ENCODE data around the gene PITPNM1.
"Not testable (repeated sequence)": the region's sequence is repeated elsewhere in the genome, so short reads cannot be mapped to it uniquely, and the experiment has no call there.

Gene PITPNM1

GRCh38 chr11:67466367-67466766 lies 38.8 kb downstream of the PITPNM1 start:
- H3K9me3 ChIP-seq (ENCODE audit: insufficient read depth, low read length) = no peaks in the 10 kb centered on the region
- H2AFZ ChIP-seq (ENCODE audit: low read depth, low read length, severe bottlenecking) = no peak overlapping the region
- H4K20me1 ChIP-seq (ENCODE audit: low read depth, low read length) = no peaks in the 10 kb centered on the region
- no peaks in the 10 kb centered on the region for H3K27me3 ChIP-seq (ENCODE audit: low read length)
- H3K27ac ChIP-seq (ENCODE audit: low read depth, low read length) = peak overlapping the region; percentile 94
- peaks cover 20% of the 10 kb centered on the region for H3K79me2 ChIP-seq (ENCODE audit: insufficient read depth, low read length)
- H3K4me2 ChIP-seq (ENCODE audit: low read depth, low read length, poor library complexity, severe bottlenecking) = peak overlapping the region; percentile 89
- TF ChIP-seq CTCF (IDR thresholded peaks at IDR 0.05; ENCODE audit: insufficient read depth, low read length, poor library complexity, severe bottlenecking) = no peak
- no peak for TF ChIP-seq EZH2phosphoT487 (conservative IDR thresholded peaks at IDR 0.05; ENCODE audit: low read length)
- H3K9ac ChIP-seq (ENCODE audit: low read length) = peak overlapping the region; percentile 96
- H3F3A ChIP-seq (ENCODE audit: insufficient read depth) = peaks cover 44% of the 10 kb centered on the region
- H3K9me2 ChIP-seq (replicated peaks; ENCODE audit: insufficient read depth, low read length) = no peaks in the 10 kb centered on the region
- H3K36me3 ChIP-seq (ENCODE audit: low read length) = no peaks in the 10 kb centered on the region
- peak overlapping the region; percentile 86 for H3K4me3 ChIP-seq (ENCODE audit: insufficient read depth, low read length, poor library complexity, severe bottlenecking)

- H2AFZ ChIP-seq (ENCODE audit: low read depth, low read length, severe bottlenecking); H4K20me1 ChIP-seq (ENCODE audit: low read depth, low read length); H3K36me3 ChIP-seq (ENCODE audit: low read length); H3K9me3 ChIP-seq (ENCODE audit: insufficient read depth, low read length); H3K27me3 ChIP-seq (ENCODE audit: low read length); H3K9me2 ChIP-seq (replicated peaks; ENCODE audit: insufficient read depth, low read length): not testable (repeated sequence)
- Histone ChIP-seq H3K27ac (ENCODE audit: low read depth, low read length) (peak overlapping the region; percentile 94), H3K9ac (ENCODE audit: low read length) (peak overlapping the region; percentile 99), H3K4me2 (ENCODE audit: low read depth, low read length, poor library complexity, severe bottlenecking) (peak overlapping the region; percentile 89), H3K4me3 (ENCODE audit: insufficient read depth, low read length, poor library complexity, severe bottlenecking) (peak overlapping the region; percentile 63), H3F3A (ENCODE audit: insufficient read depth) (peaks cover 52% of the 10 kb centered on the region), H3K79me2 (ENCODE audit: insufficient read depth, low read length) (peaks cover 20% of the 10 kb centered on the region)
Observed at GRCh38 chr11:67465530-67465929, 39.6 kb downstream of the PITPNM1 start.

- peak overlapping the region; percentile 89 for H3K4me2 ChIP-seq (ENCODE audit: low read depth, low read length, poor library complexity, severe bottlenecking)
- peak overlapping the region; percentile 63 for H3K4me3 ChIP-seq (ENCODE audit: insufficient read depth, low read length, poor library complexity, severe bottlenecking)
- H3K9me3 ChIP-seq (ENCODE audit: insufficient read depth, low read length) = no peaks in the 10 kb centered on the region
- TF ChIP-seq EZH2phosphoT487 (conservative IDR thresholded peaks at IDR 0.05; ENCODE audit: low read length) (no peak), CTCF (IDR thresholded peaks at IDR 0.05; ENCODE audit: insufficient read depth, low read length, poor library complexity, severe bottlenecking) (no peak)
- no peak overlapping the region for H2AFZ ChIP-seq (ENCODE audit: low read depth, low read length, severe bottlenecking)
- H3K9me2 ChIP-seq (replicated peaks; ENCODE audit: insufficient read depth, low read length) = no peaks in the 10 kb centered on the region
- H3K9ac ChIP-seq (ENCODE audit: low read length) = peak overlapping the region; percentile 99
- peaks cover 56% of the 10 kb centered on the region for H3F3A ChIP-seq (ENCODE audit: insufficient read depth)
- H3K27me3 ChIP-seq (ENCODE audit: low read length) = no peaks in the 10 kb centered on the region
- H3K79me2 ChIP-seq (ENCODE audit: insufficient read depth, low read length) = peaks cover 20% of the 10 kb centered on the region
- peak overlapping the region; percentile 94 for H3K27ac ChIP-seq (ENCODE audit: low read depth, low read length)
- no peaks in the 10 kb centered on the region for H3K36me3 ChIP-seq (ENCODE audit: low read length)
- H4K20me1 ChIP-seq (ENCODE audit: low read depth, low read length) = no peaks in the 10 kb centered on the region
Observed at GRCh38 chr11:67465189-67465510, 40.0 kb downstream of the PITPNM1 start.

- Histone ChIP-seq H3F3A (ENCODE audit: insufficient read depth) (peaks cover 61% of the 10 kb centered on the region), H3K79me2 (ENCODE audit: insufficient read depth, low read length) (peaks cover 20% of the 10 kb centered on the region), H3K27me3 (ENCODE audit: low read length) (no peaks in the 10 kb centered on the region), H3K27ac (ENCODE audit: low read depth, low read length) (peak overlapping the region; percentile 94), H3K36me3 (ENCODE audit: low read length) (no peaks in the 10 kb centered on the region), H3K9me2 (replicated peaks; ENCODE audit: insufficient read depth, low read length) (no peaks in the 10 kb centered on the region), H2AFZ (ENCODE audit: low read depth, low read length, severe bottlenecking) (no peak overlapping the region), H4K20me1 (ENCODE audit: low read depth, low read length) (no peaks in the 10 kb centered on the region), H3K9ac (ENCODE audit: low read length) (peak overlapping the region; percentile 99), H3K4me3 (ENCODE audit: insufficient read depth, low read length, poor library complexity, severe bottlenecking) (peak overlapping the region; percentile 63), H3K9me3 (ENCODE audit: insufficient read depth, low read length) (no peaks in the 10 kb centered on the region), H3K4me2 (ENCODE audit: low read depth, low read length, poor library complexity, severe bottlenecking) (peak overlapping the region; percentile 89)
- no peak for TF ChIP-seq CTCF (IDR thresholded peaks at IDR 0.05; ENCODE audit: insufficient read depth, low read length, poor library complexity, severe bottlenecking)
- TF ChIP-seq EZH2phosphoT487 (conservative IDR thresholded peaks at IDR 0.05; ENCODE audit: low read length) = no peak
Observed at GRCh38 chr11:67464411-67465188, 40.6 kb downstream of the PITPNM1 start.

Measured in SU-DHL-6 (cell line).